ENCODE data around the gene PCDH11X.
"Not testable (repeated sequence)": the region's sequence is repeated elsewhere in the genome, so short reads cannot be mapped to it uniquely, and the experiment has no call there.

PCDH11X gene, protein sequence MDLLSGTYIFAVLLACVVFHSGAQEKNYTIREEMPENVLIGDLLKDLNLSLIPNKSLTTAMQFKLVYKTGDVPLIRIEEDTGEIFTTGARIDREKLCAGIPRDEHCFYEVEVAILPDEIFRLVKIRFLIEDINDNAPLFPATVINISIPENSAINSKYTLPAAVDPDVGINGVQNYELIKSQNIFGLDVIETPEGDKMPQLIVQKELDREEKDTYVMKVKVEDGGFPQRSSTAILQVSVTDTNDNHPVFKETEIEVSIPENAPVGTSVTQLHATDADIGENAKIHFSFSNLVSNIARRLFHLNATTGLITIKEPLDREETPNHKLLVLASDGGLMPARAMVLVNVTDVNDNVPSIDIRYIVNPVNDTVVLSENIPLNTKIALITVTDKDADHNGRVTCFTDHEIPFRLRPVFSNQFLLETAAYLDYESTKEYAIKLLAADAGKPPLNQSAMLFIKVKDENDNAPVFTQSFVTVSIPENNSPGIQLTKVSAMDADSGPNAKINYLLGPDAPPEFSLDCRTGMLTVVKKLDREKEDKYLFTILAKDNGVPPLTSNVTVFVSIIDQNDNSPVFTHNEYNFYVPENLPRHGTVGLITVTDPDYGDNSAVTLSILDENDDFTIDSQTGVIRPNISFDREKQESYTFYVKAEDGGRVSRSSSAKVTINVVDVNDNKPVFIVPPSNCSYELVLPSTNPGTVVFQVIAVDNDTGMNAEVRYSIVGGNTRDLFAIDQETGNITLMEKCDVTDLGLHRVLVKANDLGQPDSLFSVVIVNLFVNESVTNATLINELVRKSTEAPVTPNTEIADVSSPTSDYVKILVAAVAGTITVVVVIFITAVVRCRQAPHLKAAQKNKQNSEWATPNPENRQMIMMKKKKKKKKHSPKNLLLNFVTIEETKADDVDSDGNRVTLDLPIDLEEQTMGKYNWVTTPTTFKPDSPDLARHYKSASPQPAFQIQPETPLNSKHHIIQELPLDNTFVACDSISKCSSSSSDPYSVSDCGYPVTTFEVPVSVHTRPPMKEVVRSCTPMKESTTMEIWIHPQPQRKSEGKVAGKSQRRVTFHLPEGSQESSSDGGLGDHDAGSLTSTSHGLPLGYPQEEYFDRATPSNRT (N-terminal part only)

DNA sequence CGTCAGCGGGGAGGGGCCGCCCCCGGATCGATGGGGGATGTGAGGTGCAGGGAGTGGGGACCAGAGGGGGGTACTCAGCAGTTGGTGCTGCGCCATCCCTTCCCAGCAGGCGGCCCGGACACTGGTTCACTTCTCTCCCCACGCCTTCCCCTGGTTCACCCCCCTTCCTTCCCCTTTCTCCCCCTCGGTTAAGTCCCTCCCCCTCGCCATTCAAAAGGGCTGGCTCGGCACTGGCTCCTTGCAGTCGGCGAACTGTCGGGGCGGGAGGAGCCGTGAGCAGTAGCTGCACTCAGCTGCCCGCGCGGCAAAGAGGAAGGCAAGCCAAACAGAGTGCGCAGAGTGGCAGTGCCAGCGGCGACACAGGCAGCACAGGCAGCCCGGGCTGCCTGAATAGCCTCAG is at the start of gene PCDH11X:
Gene PCDH11X (plus strand): TSS at position 241 of the 400 bp plus-strand sequence. CDS start 56,130 bp downstream, outside the sequence.
- not testable (repeated sequence) for H3K9me3 ChIP-seq (ENCODE audit: low read length); H3K36me3 ChIP-seq (ENCODE audit: insufficient read depth, low read length); H3K4me1 ChIP-seq (ENCODE audit: insufficient read depth, low read length); H3K4me3 ChIP-seq (ENCODE audit: low read depth in 1 of 2, low read length in 2 of 2); H3K9ac ChIP-seq (ENCODE audit: low read length); H3K27ac ChIP-seq (ENCODE audit: low read depth, low read length)
- H3K27me3 ChIP-seq (ENCODE audit: control insufficient read depth in 1 of 2, insufficient read depth in 2 of 2, low read length in 2 of 2): peaks cover 14 to 26% of the 10 kb centered on the region in 2 donors

DNA sequence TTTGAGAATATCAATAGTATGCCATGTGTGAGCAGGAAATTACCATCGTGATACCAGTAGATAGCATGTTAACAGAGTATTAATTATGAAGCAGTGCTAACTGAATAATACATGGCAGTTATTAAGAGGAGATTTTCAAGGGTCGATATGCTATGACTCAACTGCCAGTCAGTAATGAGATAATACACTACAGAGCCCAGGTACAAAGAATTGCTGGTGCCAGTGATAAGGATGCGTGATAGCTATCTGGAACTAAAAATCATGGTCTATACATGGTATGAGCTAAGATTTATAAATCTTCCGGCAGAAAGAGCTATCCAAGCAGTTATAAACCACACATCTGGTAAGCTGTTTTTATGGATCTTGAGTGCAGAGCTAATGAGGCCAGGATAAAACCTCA is 31.7 kb upstream of the PCDH11X start:
- not testable (repeated sequence) for H3K36me3 ChIP-seq (ENCODE audit: insufficient read depth, low read length); H3K9me3 ChIP-seq (ENCODE audit: low read length); H3K4me3 ChIP-seq (ENCODE audit: low read depth in 1 of 2, low read length in 2 of 2); H3K4me1 ChIP-seq (ENCODE audit: insufficient read depth, low read length); H3K27ac ChIP-seq (ENCODE audit: low read depth, low read length); H3K9ac ChIP-seq (ENCODE audit: low read length); H3K27me3 ChIP-seq (ENCODE audit: control insufficient read depth in 1 of 2, insufficient read depth in 2 of 2, low read length in 2 of 2)

DNA sequence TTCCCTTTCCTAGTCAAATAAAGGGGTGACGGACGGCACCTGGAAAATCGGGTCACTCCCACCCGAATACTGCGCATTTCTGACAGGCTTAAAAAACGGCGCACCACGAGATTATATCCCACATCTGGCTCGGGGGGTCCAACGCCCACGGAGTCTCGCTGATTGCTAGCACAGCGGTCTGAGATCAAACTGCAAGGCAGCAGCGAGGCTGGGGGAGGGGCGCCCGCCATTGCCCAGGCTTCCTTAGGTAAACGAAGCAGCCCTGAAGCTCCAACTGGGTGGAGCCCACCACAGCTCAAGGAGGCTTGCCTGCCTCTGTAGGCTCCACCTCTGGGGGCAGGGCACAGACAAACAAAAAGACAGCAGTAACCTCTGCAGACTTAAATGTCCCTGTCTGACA is 26.2 kb upstream of the PCDH11X start:
- not testable (repeated sequence) for H3K27ac ChIP-seq (ENCODE audit: low read depth, low read length); H3K4me3 ChIP-seq (ENCODE audit: low read depth in 1 of 2, low read length in 2 of 2); H3K9ac ChIP-seq (ENCODE audit: low read length); H3K4me1 ChIP-seq (ENCODE audit: insufficient read depth, low read length); H3K27me3 ChIP-seq (ENCODE audit: control insufficient read depth in 1 of 2, insufficient read depth in 2 of 2, low read length in 2 of 2); H3K9me3 ChIP-seq (ENCODE audit: low read length); H3K36me3 ChIP-seq (ENCODE audit: insufficient read depth, low read length)

DNA sequence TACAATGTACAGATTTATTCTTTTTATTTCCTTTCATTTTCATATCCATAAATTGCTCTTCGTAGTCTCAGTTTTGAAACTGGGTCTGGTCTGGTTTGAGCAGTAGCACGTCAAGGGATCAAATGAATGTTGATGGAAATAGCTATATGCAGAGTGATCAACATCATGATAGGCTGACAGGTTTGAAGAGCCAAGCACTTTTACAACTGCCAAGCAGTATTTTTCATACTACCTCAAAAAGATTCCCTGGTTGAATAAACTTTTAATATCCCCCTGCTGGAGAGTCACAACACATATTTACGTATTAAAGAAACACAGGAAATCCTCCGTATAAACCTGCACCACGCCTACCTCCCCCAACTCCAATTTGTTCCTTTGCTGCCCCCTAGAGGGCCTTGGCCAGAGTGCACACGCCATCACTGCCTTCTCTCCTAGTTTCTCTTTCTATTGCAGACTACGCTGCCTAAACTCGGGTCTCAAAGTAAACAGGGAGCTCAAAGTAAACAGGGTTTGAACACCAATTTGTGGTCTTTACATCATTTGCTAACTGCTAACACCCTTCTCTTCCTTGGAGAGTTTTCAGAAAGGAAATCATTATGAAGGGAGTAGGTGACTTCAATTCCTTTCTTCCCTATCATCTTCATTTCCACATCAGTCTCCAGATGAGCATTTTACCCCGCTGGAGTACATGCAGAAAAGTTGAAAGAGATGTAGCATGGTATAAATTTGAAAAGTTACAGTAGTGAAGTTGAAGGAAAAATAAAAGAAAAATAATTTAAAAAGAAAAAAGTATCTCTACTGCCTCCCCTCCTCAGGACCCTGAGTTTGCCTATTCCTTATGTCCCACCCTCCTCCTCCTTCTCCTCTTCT is 8.3 kb upstream of the PCDH11X start:
- not testable (repeated sequence) for H3K9ac ChIP-seq (ENCODE audit: low read length); H3K9me3 ChIP-seq (ENCODE audit: low read length); H3K27me3 ChIP-seq (ENCODE audit: control insufficient read depth in 1 of 2, insufficient read depth in 2 of 2, low read length in 2 of 2); H3K36me3 ChIP-seq (ENCODE audit: insufficient read depth, low read length); H3K4me1 ChIP-seq (ENCODE audit: insufficient read depth, low read length); H3K27ac ChIP-seq (ENCODE audit: low read depth, low read length); H3K4me3 ChIP-seq (ENCODE audit: low read depth in 1 of 2, low read length in 2 of 2)

DNA sequence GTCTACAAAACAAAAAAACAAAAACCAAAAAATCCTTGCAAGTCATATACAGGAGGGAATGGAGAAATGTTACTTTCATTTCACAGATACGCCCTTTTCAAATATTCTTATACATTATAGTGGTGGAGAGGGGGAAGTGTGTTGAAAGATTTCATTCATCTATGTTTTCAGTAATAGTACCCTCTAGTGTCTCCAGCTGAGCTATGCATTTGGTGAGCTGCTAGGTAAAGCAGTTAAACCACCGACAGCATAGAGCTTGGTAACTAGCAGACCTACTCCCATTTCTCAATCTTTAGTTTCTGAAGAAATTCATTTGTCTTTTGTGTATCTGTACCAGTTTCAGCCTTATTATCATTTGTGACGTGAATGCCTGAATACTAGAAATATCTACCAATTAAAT is 5.2 kb upstream of the PCDH11X start:
- H3K36me3 ChIP-seq (ENCODE audit: insufficient read depth, low read length); H3K27ac ChIP-seq (ENCODE audit: low read depth, low read length); H3K9me3 ChIP-seq (ENCODE audit: low read length); H3K4me3 ChIP-seq (ENCODE audit: low read depth in 1 of 2, low read length in 2 of 2); H3K4me1 ChIP-seq (ENCODE audit: insufficient read depth, low read length); H3K9ac ChIP-seq (ENCODE audit: low read length); H3K27me3 ChIP-seq (ENCODE audit: control insufficient read depth in 1 of 2, insufficient read depth in 2 of 2, low read length in 2 of 2): not testable (repeated sequence)

DNA sequence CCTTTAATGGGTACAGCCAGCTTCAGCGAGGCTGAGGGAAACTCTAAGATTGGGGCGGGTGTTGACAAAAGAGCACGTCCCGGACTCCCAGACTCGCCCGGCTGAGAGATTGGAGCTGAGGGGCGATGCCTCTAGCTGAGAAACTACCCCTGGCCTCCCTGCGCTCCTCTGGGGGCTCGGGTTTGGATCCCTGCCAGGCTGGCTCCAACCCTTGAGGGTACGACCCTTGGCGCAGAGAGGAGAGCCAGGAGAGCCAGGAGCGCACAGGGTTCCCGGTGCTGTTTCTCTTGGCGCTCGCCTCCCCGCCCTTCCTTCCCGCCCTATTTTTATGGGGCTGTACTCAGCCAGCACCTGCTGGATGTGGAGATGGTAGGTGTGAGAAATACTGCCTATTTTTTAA is 833 bp downstream of the PCDH11X start:
- not testable (repeated sequence) for H3K4me3 ChIP-seq (ENCODE audit: low read depth in 1 of 2, low read length in 2 of 2); H3K9ac ChIP-seq (ENCODE audit: low read length)
- peaks cover 14 to 26% of the 10 kb centered on the region in 2 donors for H3K27me3 ChIP-seq (ENCODE audit: control insufficient read depth in 1 of 2, insufficient read depth in 2 of 2, low read length in 2 of 2)

DNA sequence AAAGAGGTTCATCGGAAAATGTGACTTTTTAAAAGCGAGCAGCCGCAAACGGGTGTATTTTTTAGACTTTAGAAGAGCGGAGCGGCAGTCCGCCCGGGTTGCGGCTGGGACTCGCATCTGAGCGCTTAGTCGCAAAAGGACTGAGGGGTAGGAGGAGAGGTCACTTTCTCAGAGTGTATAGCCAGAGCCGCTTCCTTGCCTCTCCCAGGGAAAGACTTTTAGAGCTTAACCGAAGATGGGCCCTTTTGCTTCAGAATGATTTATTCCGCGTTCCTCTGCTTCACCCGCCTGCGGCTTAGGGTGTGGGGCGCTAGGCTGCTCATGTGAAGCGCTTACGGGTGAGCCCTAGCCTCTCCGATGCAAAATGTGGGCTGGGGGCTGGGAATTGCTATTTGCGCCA is 1.5 kb downstream of the PCDH11X start:
- not testable (repeated sequence) for H3K36me3 ChIP-seq (ENCODE audit: insufficient read depth, low read length); H3K4me1 ChIP-seq (ENCODE audit: insufficient read depth, low read length); H3K9ac ChIP-seq (ENCODE audit: low read length); H3K9me3 ChIP-seq (ENCODE audit: low read length); H3K4me3 ChIP-seq (ENCODE audit: low read depth in 1 of 2, low read length in 2 of 2); H3K27ac ChIP-seq (ENCODE audit: low read depth, low read length)
- peaks cover 14 to 26% of the 10 kb centered on the region in 2 donors for H3K27me3 ChIP-seq (ENCODE audit: control insufficient read depth in 1 of 2, insufficient read depth in 2 of 2, low read length in 2 of 2)

More for the DNA sequence above, 833 bp downstream of the PCDH11X start:
- H3K27ac ChIP-seq (ENCODE audit: low read depth, low read length); H3K4me1 ChIP-seq (ENCODE audit: insufficient read depth, low read length); H3K9me3 ChIP-seq (ENCODE audit: low read length); H3K36me3 ChIP-seq (ENCODE audit: insufficient read depth, low read length): not testable (repeated sequence)

DNA sequence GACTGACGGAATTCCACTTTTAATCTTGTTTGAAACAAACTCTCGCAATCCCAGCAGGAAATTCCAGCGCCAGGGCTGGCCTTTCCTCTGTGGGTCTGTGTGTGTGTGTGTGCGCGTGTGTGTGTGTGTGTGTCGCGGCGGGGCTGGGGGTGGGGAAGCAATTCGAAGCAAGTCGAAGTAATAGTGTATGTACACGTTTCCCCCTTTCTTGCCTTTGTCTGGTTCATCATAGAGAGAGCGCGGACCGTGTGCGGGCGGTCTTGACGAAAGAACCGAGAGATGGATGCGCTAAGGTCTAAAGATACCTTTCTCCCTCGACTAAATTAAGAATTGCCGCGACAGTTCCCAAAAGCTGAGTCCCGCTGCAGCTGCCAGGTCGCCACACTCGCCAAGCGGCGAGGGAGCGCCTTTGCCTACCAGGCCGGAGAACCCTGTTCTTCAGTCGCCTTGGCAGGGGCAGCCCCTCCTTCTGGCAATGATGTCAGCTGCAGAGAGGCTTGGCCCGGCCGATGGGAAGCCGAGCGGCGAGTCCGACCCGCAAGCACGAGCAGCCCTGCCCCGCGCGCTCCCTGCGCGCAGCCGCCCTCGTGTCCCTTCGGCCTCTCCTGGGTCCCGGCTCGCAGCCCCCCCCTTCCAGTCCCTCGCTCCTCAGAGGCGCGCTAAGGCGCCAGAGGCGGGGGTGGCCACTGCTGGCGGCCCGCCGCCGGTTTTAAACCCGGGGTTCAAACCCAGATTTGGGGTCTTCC is 2.6 kb downstream of the PCDH11X start:
- H3K27ac ChIP-seq (ENCODE audit: low read depth, low read length); H3K4me1 ChIP-seq (ENCODE audit: insufficient read depth, low read length); H3K4me3 ChIP-seq (ENCODE audit: low read depth in 1 of 2, low read length in 2 of 2); H3K36me3 ChIP-seq (ENCODE audit: insufficient read depth, low read length); H3K9me3 ChIP-seq (ENCODE audit: low read length); H3K9ac ChIP-seq (ENCODE audit: low read length): not testable (repeated sequence)
- H3K27me3 ChIP-seq (ENCODE audit: control insufficient read depth in 1 of 2, insufficient read depth in 2 of 2, low read length in 2 of 2): peaks cover 14 to 26% of the 10 kb centered on the region in 2 donors

DNA sequence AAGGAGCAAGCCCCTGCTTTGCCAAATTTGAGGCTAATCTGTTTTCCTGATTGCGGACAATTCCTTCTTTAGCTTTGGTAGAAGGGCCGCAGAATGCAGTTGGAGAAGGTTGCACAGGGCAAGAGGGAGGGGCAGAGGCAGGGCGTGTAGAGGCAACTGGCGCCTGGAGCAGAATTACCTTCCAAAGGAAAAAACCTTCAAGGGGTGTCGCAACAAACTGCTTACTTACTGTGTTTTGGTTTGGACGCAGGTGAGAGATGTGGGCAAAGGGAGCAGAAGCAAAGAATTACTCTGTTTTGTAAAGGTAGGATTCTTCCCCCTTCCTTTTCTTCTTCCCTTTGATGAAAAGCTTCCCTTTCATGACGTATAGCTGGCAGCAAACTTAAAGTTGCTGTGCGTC is 3.6 kb downstream of the PCDH11X start:
- H3K27me3 ChIP-seq (ENCODE audit: control insufficient read depth in 1 of 2, insufficient read depth in 2 of 2, low read length in 2 of 2): peaks cover 9 to 26% of the 10 kb centered on the region in 2 donors
- H3K27ac ChIP-seq (ENCODE audit: low read depth, low read length); H3K4me1 ChIP-seq (ENCODE audit: insufficient read depth, low read length); H3K9me3 ChIP-seq (ENCODE audit: low read length); H3K4me3 ChIP-seq (ENCODE audit: low read depth in 1 of 2, low read length in 2 of 2); H3K9ac ChIP-seq (ENCODE audit: low read length); H3K36me3 ChIP-seq (ENCODE audit: insufficient read depth, low read length): not testable (repeated sequence)

DNA sequence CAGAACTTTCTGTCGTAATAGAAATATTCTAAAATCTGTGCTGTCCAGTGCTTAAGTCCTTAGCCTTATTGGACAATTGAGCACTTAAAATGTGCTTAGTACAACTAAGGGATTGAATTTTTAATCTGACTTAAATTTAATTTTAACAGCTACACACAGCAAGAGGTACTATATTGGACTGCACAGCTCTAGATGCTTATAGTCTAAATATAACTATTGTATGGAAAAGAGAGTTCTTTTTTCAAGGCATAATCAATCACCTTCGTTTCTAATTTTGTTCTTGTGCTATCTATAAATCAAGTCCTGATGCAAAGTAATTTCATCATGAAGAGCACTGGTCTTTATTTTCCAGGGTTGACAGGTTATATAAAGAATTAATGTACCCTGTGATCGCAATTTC is 38.4 kb downstream of the PCDH11X start:
- not testable (repeated sequence) for H3K9me3 ChIP-seq (ENCODE audit: low read length); H3K27me3 ChIP-seq (ENCODE audit: control insufficient read depth in 1 of 2, insufficient read depth in 2 of 2, low read length in 2 of 2); H3K27ac ChIP-seq (ENCODE audit: low read depth, low read length); H3K4me1 ChIP-seq (ENCODE audit: insufficient read depth, low read length); H3K4me3 ChIP-seq (ENCODE audit: low read depth in 1 of 2, low read length in 2 of 2); H3K36me3 ChIP-seq (ENCODE audit: insufficient read depth, low read length); H3K9ac ChIP-seq (ENCODE audit: low read length)
